SK-N-SH treated with all-trans-retinoic acid at 6 μM for 48 hours (cell line): ENCODE data around the gene HSPA5.

Experiments used
- ARNTL ChIP-seq: fragments of 450-650 bp; formaldehyde crosslinking; IDR thresholded peaks from 2 replicates; pipeline ENCODE4 v1.5.0; 2020; ENCODE audit warnings: low read depth, mild to moderate bottlenecking, moderate library complexity, borderline replicate concordance
- ZFP3 ChIP-seq: fragments of 250-450 bp; sonication (Bioruptor Pico); IDR thresholded peaks from 2 replicates; pipeline ENCODE4 v1.5.0; 2020; ENCODE audit warnings: mild to moderate bottlenecking, moderate library complexity
- ZFP30 ChIP-seq: fragments of 450-650 bp; formaldehyde crosslinking; IDR thresholded peaks from 2 replicates; pipeline ENCODE4 v1.5.0; 2022; ENCODE audit warnings: mild to moderate bottlenecking, moderate library complexity
- ZNF565 ChIP-seq: fragments of 450-650 bp; formaldehyde crosslinking; conservative IDR thresholded peaks from 2 replicates; pipeline ENCODE4 v1.5.0; 2020; ENCODE audit warnings: low read depth, mild to moderate bottlenecking, moderate library complexity
- TF ChIP-seq, protein P1 (sequence below): fragments of 250-450 bp; sonication (Bioruptor Pico); IDR thresholded peaks from 2 replicates; pipeline ENCODE4 v1.5.0; 2020; ENCODE audit warnings: mild to moderate bottlenecking, moderate library complexity

DNA sequence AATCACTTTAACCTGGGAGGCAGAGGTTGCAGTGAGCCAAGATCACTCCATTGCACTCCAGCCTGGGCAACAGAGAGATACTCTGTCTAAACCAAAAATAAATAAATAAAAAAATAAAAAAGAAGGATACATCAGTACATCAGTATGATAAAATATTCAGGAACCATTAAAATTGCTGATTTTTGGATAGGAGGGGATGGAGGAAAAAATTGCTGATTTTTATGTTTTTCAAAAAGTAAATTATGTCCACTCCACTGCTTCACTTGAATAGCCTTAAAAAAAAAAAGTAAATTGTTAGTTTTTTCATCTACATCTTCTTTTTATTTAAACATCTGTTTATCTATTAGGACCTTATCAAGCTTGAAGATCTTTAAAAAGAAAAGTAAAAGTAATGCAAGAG is 13.1 kb upstream of the HSPA5 start:
- no peak for TF ChIP-seq ZFP3
- no peak for TF ChIP-seq ZFP30 (CRISPR knock-in tag)
- no peak for TF ChIP-seq ZNF565 (CRISPR knock-in tag)
- TF ChIP-seq ARNTL: no peak
- TF ChIP-seq, protein P1, sequence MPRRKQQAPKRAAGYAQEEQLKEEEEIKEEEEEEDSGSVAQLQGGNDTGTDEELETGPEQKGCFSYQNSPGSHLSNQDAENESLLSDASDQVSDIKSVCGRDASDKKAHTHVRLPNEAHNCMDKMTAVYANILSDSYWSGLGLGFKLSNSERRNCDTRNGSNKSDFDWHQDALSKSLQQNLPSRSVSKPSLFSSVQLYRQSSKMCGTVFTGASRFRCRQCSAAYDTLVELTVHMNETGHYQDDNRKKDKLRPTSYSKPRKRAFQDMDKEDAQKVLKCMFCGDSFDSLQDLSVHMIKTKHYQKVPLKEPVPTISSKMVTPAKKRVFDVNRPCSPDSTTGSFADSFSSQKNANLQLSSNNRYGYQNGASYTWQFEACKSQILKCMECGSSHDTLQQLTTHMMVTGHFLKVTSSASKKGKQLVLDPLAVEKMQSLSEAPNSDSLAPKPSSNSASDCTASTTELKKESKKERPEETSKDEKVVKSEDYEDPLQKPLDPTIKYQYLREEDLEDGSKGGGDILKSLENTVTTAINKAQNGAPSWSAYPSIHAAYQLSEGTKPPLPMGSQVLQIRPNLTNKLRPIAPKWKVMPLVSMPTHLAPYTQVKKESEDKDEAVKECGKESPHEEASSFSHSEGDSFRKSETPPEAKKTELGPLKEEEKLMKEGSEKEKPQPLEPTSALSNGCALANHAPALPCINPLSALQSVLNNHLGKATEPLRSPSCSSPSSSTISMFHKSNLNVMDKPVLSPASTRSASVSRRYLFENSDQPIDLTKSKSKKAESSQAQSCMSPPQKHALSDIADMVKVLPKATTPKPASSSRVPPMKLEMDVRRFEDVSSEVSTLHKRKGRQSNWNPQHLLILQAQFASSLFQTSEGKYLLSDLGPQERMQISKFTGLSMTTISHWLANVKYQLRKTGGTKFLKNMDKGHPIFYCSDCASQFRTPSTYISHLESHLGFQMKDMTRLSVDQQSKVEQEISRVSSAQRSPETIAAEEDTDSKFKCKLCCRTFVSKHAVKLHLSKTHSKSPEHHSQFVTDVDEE (CRISPR knock-in tag): no peak
